Gastrocnemius medialis (tissue), 4 donors: Measurements from ENCODE around the gene SGO1. TPM values are rescaled to one million over a fixed set of nuclear protein-coding genes. Genes with fewer than 3 reads are reported as not detected.

Source experiments
- ATAC-seq, 2 donors: fragments of 150-250 bp; one replicate each; pipeline ENCODE4 v1.9.1; 2016
- DNase-seq, 2 donors: peaks; one replicate each; pipeline ENCODE4 v3.0.0-alpha.2; 2019
- H3K27ac ChIP-seq, 4 donors: fragments of 200-600 bp; sonication (generic); 1 replicate in 1 of 4; 2 replicates in 3 of 4; pipeline ENCODE4 v1.5.1; 2016 to 2018; ENCODE audit warnings: mild to moderate bottlenecking in 2 of 4, moderate library complexity in 1 of 4
- H3K27me3 ChIP-seq, 3 donors: fragments of 200-600 bp; sonication (generic) in 2 of 3; 1 replicate in 1 of 3; 2 replicates in 2 of 3; pipeline versions ENCODE4 v1.5.1 to v1.6.0; 2016 to 2019; ENCODE audit warnings: mild to moderate bottlenecking in 1 of 3, moderate library complexity in 1 of 3
- H3K36me3 ChIP-seq, 2 donors: fragments of 200-600 bp; sonication (generic) in 1 of 2; one replicate each; pipeline ENCODE4 v1.5.1; 2017 to 2018
- H3K4me1 ChIP-seq, 2 donors: fragments of 200-600 bp; sonication (generic) in 1 of 2; one replicate each; pipeline ENCODE4 v1.5.1; 2016 to 2017; ENCODE audit warnings: mild to moderate bottlenecking in 2 of 2
- H3K4me3 ChIP-seq, 4 donors: fragments of 200-600 bp; sonication (generic) in 3 of 4; 1 replicate in 1 of 4; 2 replicates in 3 of 4; pipeline ENCODE4 v1.5.1; 2016 to 2019; ENCODE audit warnings: mild to moderate bottlenecking in 2 of 4
- H3K9me3 ChIP-seq, 3 donors: fragments of 200-600 bp; sonication (generic) in 2 of 3; 1 replicate in 1 of 3; 2 replicates in 2 of 3; pipeline ENCODE4 v1.5.1; 2016 to 2019
- CTCF ChIP-seq, 5 experiments: fragments of 450-650 bp in 3 of 5; fragments of 200-600 bp in 2 of 5; sonication (generic) in 2 of 5; IDR thresholded peaks in 4 of 5; conservative IDR thresholded peaks in 1 of 5; 1 replicate in 4 of 5; 2 replicates in 1 of 5; pipeline ENCODE4 v1.5.1; 2016 to 2019; ENCODE audit warnings: antibody characterized with exemption in 5 of 5, mild to moderate bottlenecking in 3 of 5, moderate library complexity in 3 of 5
- POLR2A ChIP-seq, 2 donors: fragments of 450-650 bp; IDR thresholded peaks; one replicate each; pipeline ENCODE4 v1.6.1; 2017; ENCODE audit warnings: antibody characterized with exemption in 2 of 2, mild to moderate bottlenecking in 2 of 2, moderate library complexity in 2 of 2
- in situ Hi-C, 4 donors: fragments of 200-750 bp; cut with MboI; loops; one replicate each; pipeline versions ENCODE4 v1.15.0 to v1.8.0; 2017; ENCODE audit warnings: low sequenced_read_pairs in 4 of 4
- intact Hi-C: fragments of 100-400 bp; cut with DNase I; formaldehyde crosslinking; loops from one replicate; pipeline ENCODE4 v1.15.1; 2023; ENCODE audit warnings: low total_unique reads
- total RNA-seq, 4 donors: library from RNA; depleted of rRNA; stranded (reverse); fragments of >200 nt; gene quantifications; one replicate each; pipeline versions ENCODE4 v1.1.0 to v1.2.3, GENCODE V29; 2016

Gene SGO1
- total RNA-seq, 4 donors from 2014 or later: 0.18 TPM; not detected in 3

- H3K36me3 ChIP-seq: peaks cover 0 to 40% of the 10 kb centered on the region in 2 donors
- ATAC-seq: no peak
- in situ Hi-C loops: no loop called here
- H3K27ac ChIP-seq: no peak overlapping the region
- TF ChIP-seq CTCF (IDR thresholded peaks at IDR 0.05 in 4 of 5, conservative IDR thresholded peaks at IDR 0.05 in 1 of 5) (no peak), POLR2A (IDR thresholded peaks at IDR 0.05) (no peak)
- intact Hi-C loops: no loop called here
- no peaks in the 10 kb centered on the region for H3K4me1 ChIP-seq
- H3K4me3 ChIP-seq: no peak overlapping the region
- H3K9me3 ChIP-seq: no peaks in the 10 kb centered on the region
- no peak for DNase-seq
- no peaks in the 10 kb centered on the region for H3K27me3 ChIP-seq
These were observed 37.5 kb downstream of the SGO1 start for GRCh38 chr3:20148466-20148865.

- TF ChIP-seq CTCF (IDR thresholded peaks at IDR 0.05 in 4 of 5, conservative IDR thresholded peaks at IDR 0.05 in 1 of 5) (no peak), POLR2A (IDR thresholded peaks at IDR 0.05) (no peak)
- peaks cover 0 to 29% of the 10 kb centered on the region in 2 donors for H3K36me3 ChIP-seq
- H3K27me3 ChIP-seq: no peaks in the 10 kb centered on the region
- H3K27ac ChIP-seq: no peak overlapping the region
- in situ Hi-C loops: no loop called here
- ATAC-seq (no peak), DNase-seq (no peak)
- peaks cover 0 to under 1% of the 10 kb centered on the region in 2 donors for H3K4me1 ChIP-seq
- H3K9me3 ChIP-seq: no peaks in the 10 kb centered on the region
- intact Hi-C loops: no loop called here
- H3K4me3 ChIP-seq: no peak overlapping the region
These were observed 38.6 kb downstream of the SGO1 start for GRCh38 chr3:20147361-20147760.

- intact Hi-C loops (no loop called here), in situ Hi-C loops (no loop called here)
- Histone ChIP-seq H3K4me1 (peaks cover 7 to 11% of the 10 kb centered on the region in 2 donors), H3K27me3 (no peaks in the 10 kb centered on the region), H3K4me3 (no peak overlapping the region), H3K27ac (no peak overlapping the region), H3K36me3 (peaks cover 0 to 27% of the 10 kb centered on the region in 2 donors), H3K9me3 (no peaks in the 10 kb centered on the region)
- TF ChIP-seq CTCF (IDR thresholded peaks at IDR 0.05 in 4 of 5, conservative IDR thresholded peaks at IDR 0.05 in 1 of 5) (no peak), POLR2A (IDR thresholded peaks at IDR 0.05) (no peak)
- DNase-seq: no peak
- ATAC-seq: no peak
These were observed 39.7 kb downstream of the SGO1 start for GRCh38 chr3:20146301-20146700.

GRCh38 chr3:20145874-20146273 is 40.1 kb downstream of the SGO1 start:
- Histone ChIP-seq H3K27ac (no peak overlapping the region), H3K4me3 (no peak overlapping the region), H3K4me1 (peaks cover 9 to 13% of the 10 kb centered on the region in 2 donors), H3K9me3 (no peaks in the 10 kb centered on the region), H3K36me3 (peaks cover 0 to 27% of the 10 kb centered on the region in 2 donors), H3K27me3 (no peaks in the 10 kb centered on the region)
- ATAC-seq (no peak), DNase-seq (no peak)
- intact Hi-C loops (no loop called here), in situ Hi-C loops (no loop called here)
- no peak for TF ChIP-seq POLR2A (IDR thresholded peaks at IDR 0.05)
- TF ChIP-seq CTCF (IDR thresholded peaks at IDR 0.05 in 4 of 5, conservative IDR thresholded peaks at IDR 0.05 in 1 of 5): no peak

- H3K9me3 ChIP-seq: no peaks in the 10 kb centered on the region
- ATAC-seq (no peak), DNase-seq (no peak)
- intact Hi-C loops: no loop called here
- H3K27ac ChIP-seq: no peak overlapping the region
- peaks cover 0 to 22% of the 10 kb centered on the region in 2 donors for H3K36me3 ChIP-seq
- TF ChIP-seq POLR2A (IDR thresholded peaks at IDR 0.05): no peak
- TF ChIP-seq CTCF (IDR thresholded peaks at IDR 0.05 in 4 of 5, conservative IDR thresholded peaks at IDR 0.05 in 1 of 5): no peak
- H3K4me3 ChIP-seq: no peak overlapping the region
- in situ Hi-C loops: no loop called here
- no peaks in the 10 kb centered on the region for H3K27me3 ChIP-seq
- peaks cover 9 to 13% of the 10 kb centered on the region in 2 donors for H3K4me1 ChIP-seq
These were observed 42.5 kb downstream of the SGO1 start for GRCh38 chr3:20143519-20143918.
